Endothelial cell (in vitro differentiated cells): Measurements from ENCODE around the gene CACNG4. TPM values are rescaled to one million over a fixed set of nuclear protein-coding genes. Genes with fewer than 3 reads are reported as not detected.

Source experiments
- DNase-seq: peaks from one replicate; pipeline ENCODE4 v3.0.0; 2021; ENCODE audit warnings: low spot score
- H3K27ac Mint-ChIP-seq: one replicate; pipeline ENCODE4 v1.8.0; 2021; ENCODE audit warnings: mixed read lengths, inconsistent platforms; ENCODE audit not compliant: unreplicated experiment
- H3K27me3 Mint-ChIP-seq: one replicate; pipeline ENCODE4 v1.8.0; 2021; ENCODE audit warnings: mild to moderate bottlenecking, moderate library complexity, mixed read lengths, inconsistent platforms; ENCODE audit not compliant: unreplicated experiment
- H3K36me3 Mint-ChIP-seq: one replicate; pipeline ENCODE4 v1.8.0; 2021; ENCODE audit warnings: mild to moderate bottlenecking, low read depth, mixed read lengths, inconsistent platforms; ENCODE audit not compliant: unreplicated experiment
- H3K4me1 Mint-ChIP-seq: one replicate; pipeline ENCODE4 v1.8.0; 2021; ENCODE audit warnings: mild to moderate bottlenecking, mixed read lengths, inconsistent platforms; ENCODE audit not compliant: unreplicated experiment
- H3K4me3 Mint-ChIP-seq: one replicate; pipeline ENCODE4 v1.8.0; 2021; ENCODE audit warnings: mild to moderate bottlenecking, mixed read lengths, inconsistent platforms; ENCODE audit not compliant: unreplicated experiment
- H3K9me3 Mint-ChIP-seq: one replicate; pipeline ENCODE4 v1.8.0; 2021; ENCODE audit warnings: mixed read lengths, inconsistent platforms; ENCODE audit not compliant: unreplicated experiment
- total RNA-seq: library from RNA; stranded (reverse); fragmentation: NEBNext Ultra II Directional; extraction: Animal tissue kit (Norgen Biotek cat#: 25700); gene quantifications from one replicate; pipeline ENCODE4 v1.2.1, GENCODE V29; 2021; ENCODE audit not compliant: unreplicated experiment
- TF ChIP-seq, protein P1 (sequence below): fragments of 200-600 bp; sonication (generic); IDR thresholded peaks from one replicate; pipeline ENCODE4 v1.5.0; 2021; ENCODE audit warnings: antibody characterized with exemption; ENCODE audit not compliant: unreplicated experiment

CACNG4 gene
- total RNA-seq, 1 donor from 2014 or later = 0.33 TPM

DNA sequence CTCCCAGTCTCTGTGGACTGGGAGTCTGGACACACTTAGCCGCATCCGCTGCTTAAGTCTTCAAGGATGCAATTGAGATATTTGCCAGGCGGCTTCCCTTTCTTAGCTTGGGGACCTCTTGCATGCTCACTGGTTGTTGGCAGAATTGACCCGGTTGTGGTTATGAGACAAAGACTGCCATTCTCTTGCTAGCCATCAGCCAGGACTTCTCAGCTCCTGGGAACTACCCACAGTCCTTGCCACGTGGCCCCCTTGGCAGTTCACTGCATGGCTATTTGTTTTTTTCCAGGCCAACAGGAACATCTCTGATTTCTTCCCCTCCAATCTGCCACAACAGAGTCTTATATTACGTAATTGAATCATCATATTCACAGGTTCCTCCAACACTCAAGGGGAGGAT is 25.5 kb downstream of the CACNG4 start:
- no peak for DNase-seq
- Mint-ChIP-seq H3K9me3 (no peaks in the 10 kb centered on the region), H3K4me3 (no peak overlapping the region), H3K27ac (no peak overlapping the region), H3K27me3 (no peaks in the 10 kb centered on the region), H3K4me1 (no peaks in the 10 kb centered on the region), H3K36me3 (no peaks in the 10 kb centered on the region)
- TF ChIP-seq, protein P1, sequence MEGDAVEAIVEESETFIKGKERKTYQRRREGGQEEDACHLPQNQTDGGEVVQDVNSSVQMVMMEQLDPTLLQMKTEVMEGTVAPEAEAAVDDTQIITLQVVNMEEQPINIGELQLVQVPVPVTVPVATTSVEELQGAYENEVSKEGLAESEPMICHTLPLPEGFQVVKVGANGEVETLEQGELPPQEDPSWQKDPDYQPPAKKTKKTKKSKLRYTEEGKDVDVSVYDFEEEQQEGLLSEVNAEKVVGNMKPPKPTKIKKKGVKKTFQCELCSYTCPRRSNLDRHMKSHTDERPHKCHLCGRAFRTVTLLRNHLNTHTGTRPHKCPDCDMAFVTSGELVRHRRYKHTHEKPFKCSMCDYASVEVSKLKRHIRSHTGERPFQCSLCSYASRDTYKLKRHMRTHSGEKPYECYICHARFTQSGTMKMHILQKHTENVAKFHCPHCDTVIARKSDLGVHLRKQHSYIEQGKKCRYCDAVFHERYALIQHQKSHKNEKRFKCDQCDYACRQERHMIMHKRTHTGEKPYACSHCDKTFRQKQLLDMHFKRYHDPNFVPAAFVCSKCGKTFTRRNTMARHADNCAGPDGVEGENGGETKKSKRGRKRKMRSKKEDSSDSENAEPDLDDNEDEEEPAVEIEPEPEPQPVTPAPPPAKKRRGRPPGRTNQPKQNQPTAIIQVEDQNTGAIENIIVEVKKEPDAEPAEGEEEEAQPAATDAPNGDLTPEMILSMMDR = no peak

DNA sequence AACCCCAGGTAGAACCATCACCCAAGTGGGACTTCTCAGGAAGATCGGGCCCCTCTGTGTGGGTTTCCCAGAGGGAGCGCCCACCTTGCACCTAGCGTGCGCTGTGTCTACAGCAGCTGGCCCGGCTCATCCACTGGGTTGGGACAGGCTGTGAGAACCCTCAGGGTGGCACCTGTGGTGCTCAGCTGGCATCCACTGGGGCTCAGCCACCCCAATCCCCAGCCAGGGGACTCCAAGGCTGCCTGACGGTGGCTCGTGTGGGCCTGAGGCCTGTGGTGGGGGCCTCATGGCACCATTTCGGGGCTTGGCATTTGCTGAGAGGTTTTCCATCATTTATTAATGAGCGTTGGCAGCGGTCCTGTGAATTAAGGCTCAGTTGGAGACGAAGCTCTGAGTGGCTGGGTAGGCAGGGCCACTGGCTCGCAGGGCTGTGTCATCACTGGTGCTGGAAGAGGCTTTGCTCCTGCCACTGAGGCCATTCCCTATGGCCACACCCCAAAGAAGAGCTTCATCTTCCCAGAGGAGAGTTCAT is 28.5 kb downstream of the CACNG4 start:
- Mint-ChIP-seq H3K9me3 (no peaks in the 10 kb centered on the region), H3K27me3 (peaks cover 2% of the 10 kb centered on the region), H3K27ac (no peak overlapping the region), H3K4me1 (no peaks in the 10 kb centered on the region), H3K36me3 (no peaks in the 10 kb centered on the region), H3K4me3 (no peak overlapping the region)
- no peak for DNase-seq
- TF ChIP-seq, protein P1 = no peak

DNA sequence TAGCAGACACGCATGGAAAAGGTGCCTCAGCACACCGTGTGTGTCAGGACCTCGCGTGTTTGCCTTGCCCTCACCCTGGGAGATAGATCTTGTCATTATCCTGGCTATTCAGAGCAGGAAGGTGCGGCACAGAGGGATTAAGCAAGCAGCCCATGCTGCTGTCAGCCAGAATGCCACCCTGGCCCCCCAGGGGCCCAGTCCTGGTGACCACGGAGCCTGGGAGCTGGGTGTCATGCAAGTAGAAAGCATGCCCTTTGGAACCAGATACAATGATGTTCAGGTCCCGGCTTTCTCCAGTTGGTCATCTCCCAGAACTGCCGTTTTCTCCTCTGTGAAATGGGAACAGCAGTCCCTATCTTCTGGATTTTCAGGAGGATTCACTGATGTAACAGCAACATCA is 29.9 kb downstream of the CACNG4 start:
- no peaks in the 10 kb centered on the region for H3K36me3 Mint-ChIP-seq
- H3K27me3 Mint-ChIP-seq = peaks cover 2% of the 10 kb centered on the region
- DNase-seq = no peak
- no peaks in the 10 kb centered on the region for H3K9me3 Mint-ChIP-seq
- no peak overlapping the region for H3K27ac Mint-ChIP-seq
- TF ChIP-seq, protein P1 = no peak
- H3K4me1 Mint-ChIP-seq = no peaks in the 10 kb centered on the region
- H3K4me3 Mint-ChIP-seq = no peak overlapping the region

DNA sequence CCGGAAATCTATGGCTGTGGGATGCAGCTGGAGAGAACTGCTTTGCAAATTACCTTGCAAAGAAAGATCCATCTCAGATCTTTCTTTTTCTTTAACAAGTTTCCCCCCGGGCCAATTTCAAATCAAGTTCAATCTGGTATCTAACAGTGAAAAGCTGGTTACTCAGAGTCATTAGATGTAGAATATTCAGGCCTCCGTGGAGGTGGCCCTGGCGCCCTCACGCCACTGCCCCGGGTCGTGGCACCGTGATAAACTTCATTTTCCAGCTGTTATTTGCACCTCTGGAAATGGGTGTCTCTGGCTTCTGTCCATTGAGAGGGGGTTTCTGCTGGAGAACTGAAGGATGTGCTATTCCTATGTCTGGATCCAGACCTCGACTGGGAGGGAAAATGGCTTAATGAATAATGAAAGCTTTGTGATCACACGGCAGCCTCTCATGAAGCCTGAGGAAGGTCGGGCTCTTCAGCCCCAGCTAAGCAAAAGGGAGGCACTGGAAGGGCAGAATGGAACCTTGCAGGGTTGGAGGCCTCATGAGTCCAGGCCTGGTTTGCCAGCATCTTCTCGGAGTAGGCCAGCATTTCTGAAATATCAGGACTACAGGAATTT is 30.5 kb downstream of the CACNG4 start:
- H3K27ac Mint-ChIP-seq = no peak overlapping the region
- H3K4me3 Mint-ChIP-seq = no peak overlapping the region
- DNase-seq = no peak
- no peaks in the 10 kb centered on the region for H3K4me1 Mint-ChIP-seq
- peaks cover 2% of the 10 kb centered on the region for H3K27me3 Mint-ChIP-seq
- no peaks in the 10 kb centered on the region for H3K36me3 Mint-ChIP-seq
- H3K9me3 Mint-ChIP-seq = no peaks in the 10 kb centered on the region
- TF ChIP-seq, protein P1 = no peak

DNA sequence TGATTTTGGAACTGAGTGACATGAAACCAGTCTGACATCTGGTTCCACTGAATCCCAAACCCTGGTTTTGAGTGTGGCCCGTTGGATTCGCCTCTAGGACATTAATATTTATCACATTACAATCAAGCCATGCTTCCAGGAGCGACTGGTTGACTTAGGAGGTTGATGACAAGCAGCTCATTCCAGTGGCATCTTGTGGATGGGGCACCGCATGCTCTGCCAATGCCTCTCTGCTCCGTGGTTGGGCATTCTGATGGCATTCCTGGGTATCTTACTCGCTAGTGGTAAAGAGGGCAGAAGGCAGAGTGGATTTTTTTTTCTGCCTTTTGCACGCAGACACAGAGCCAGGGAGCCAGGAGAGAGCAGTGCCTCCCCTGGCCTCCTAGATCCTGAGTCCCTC is 31.4 kb downstream of the CACNG4 start:
- DNase-seq = no peak
- no peaks in the 10 kb centered on the region for H3K9me3 Mint-ChIP-seq
- TF ChIP-seq, protein P1 = no peak
- no peak overlapping the region for H3K27ac Mint-ChIP-seq
- H3K27me3 Mint-ChIP-seq = peaks cover 2% of the 10 kb centered on the region
- no peaks in the 10 kb centered on the region for H3K36me3 Mint-ChIP-seq
- no peak overlapping the region for H3K4me3 Mint-ChIP-seq
- no peaks in the 10 kb centered on the region for H3K4me1 Mint-ChIP-seq
